Uterine smooth muscle cell (primary cell): ENCODE measurements around the gene MPHOSPH6. TPM values are rescaled to one million over a fixed set of nuclear protein-coding genes. Genes with fewer than 3 reads are reported as not detected.

ENCODE experiments used
- total RNA-seq: library from RNA; depleted of rRNA; stranded (reverse); fragments of >200 nt; gene quantifications from 2 replicates; pipeline ENCODE4 v1.2.3, GENCODE V29; 2014

The MPHOSPH6 gene
- total RNA-seq, result 33.7 and 57.2 TPM in 2 replicates

GRCh38 chr16:82169861-82170845, at the start of gene MPHOSPH6:
Gene MPHOSPH6, minus strand, starts transcription at chr16:82170224. Its CDS starts 49 bp downstream, at chr16:82170175.

Other genes with a start within 250 kb of the MPHOSPH6 start
- gene SDR42E1, start 158.8 kb downstream of the MPHOSPH6 start, total RNA-seq, result under 0.01 and 0.22 TPM in 2 replicates
- gene HSD17B2, start 135.0 kb downstream of the MPHOSPH6 start, total RNA-seq, result not detected in 2 replicates